ENCODE data around the gene KDM5B. TPM values are rescaled to one million over a fixed set of nuclear protein-coding genes. Genes with fewer than 3 reads are reported as not detected.
"Not testable (repeated sequence)": the region's sequence is repeated elsewhere in the genome, so short reads cannot be mapped to it uniquely, and the experiment has no call there.

Gene KDM5B
- total and polyA plus RNA-seq, 2 experiments from 2014 or later = 141 to 165 TPM

GRCh38 chr1:202752774-202753173 is 55.4 kb downstream of the KDM5B start:
- Histone ChIP-seq H3K4me3 (no peak overlapping the region), H3K27me3 (no peaks in the 10 kb centered on the region), H3K9me3 (ENCODE audit: low read depth) (no peaks in the 10 kb centered on the region), H3K4me1 (ENCODE audit: low read depth) (no peaks in the 10 kb centered on the region), H3K36me3 (peaks cover 93% of the 10 kb centered on the region), H3K27ac (peak overlapping the region; percentile 7)
- no peak for TF ChIP-seq CTCF (IDR thresholded peaks at IDR 0.05; ENCODE audit: low read depth, low read length)
- DNase-seq (ENCODE audit: low read depth in 1 of 2, low spot score in 1 of 2) = no peak

- H3K4me1 ChIP-seq (ENCODE audit: low read depth) = no peaks in the 10 kb centered on the region
- H3K27me3 ChIP-seq = no peaks in the 10 kb centered on the region
- TF ChIP-seq CTCF (IDR thresholded peaks at IDR 0.05; ENCODE audit: low read depth, low read length) = no peak
- DNase-seq (ENCODE audit: low read depth in 1 of 2, low spot score in 1 of 2) = peak in 1 of 2 donors; percentile 2
- H3K4me3 ChIP-seq = no peak overlapping the region
- H3K27ac ChIP-seq = no peak overlapping the region
- H3K36me3 ChIP-seq = peaks cover 80% of the 10 kb centered on the region
- no peaks in the 10 kb centered on the region for H3K9me3 ChIP-seq (ENCODE audit: low read depth)
These were observed 57.5 kb downstream of the KDM5B start for GRCh38 chr1:202750761-202751160.

GRCh38 chr1:202750024-202750423 is 58.2 kb downstream of the KDM5B start:
- no peak for TF ChIP-seq CTCF (IDR thresholded peaks at IDR 0.05; ENCODE audit: low read depth, low read length)
- Histone ChIP-seq H3K27ac (no peak overlapping the region), H3K9me3 (ENCODE audit: low read depth) (no peaks in the 10 kb centered on the region), H3K27me3 (no peaks in the 10 kb centered on the region), H3K4me3 (no peak overlapping the region), H3K4me1 (ENCODE audit: low read depth) (no peaks in the 10 kb centered on the region), H3K36me3 (peaks cover 80% of the 10 kb centered on the region)
- no peak for DNase-seq (ENCODE audit: low read depth in 1 of 2, low spot score in 1 of 2)

- H3K27me3 ChIP-seq = no peaks in the 10 kb centered on the region
- H3K9me3 ChIP-seq (ENCODE audit: low read depth) = no peaks in the 10 kb centered on the region
- no peak for TF ChIP-seq CTCF (IDR thresholded peaks at IDR 0.05; ENCODE audit: low read depth, low read length)
- no peak overlapping the region for H3K4me3 ChIP-seq
- peaks cover 81% of the 10 kb centered on the region for H3K36me3 ChIP-seq
- no peak for DNase-seq (ENCODE audit: low read depth in 1 of 2, low spot score in 1 of 2)
- no peak overlapping the region for H3K27ac ChIP-seq
- H3K4me1 ChIP-seq (ENCODE audit: low read depth) = no peaks in the 10 kb centered on the region
These were observed 62.8 kb downstream of the KDM5B start for GRCh38 chr1:202745323-202745888.

GRCh38 chr1:202744770-202745169 is 63.5 kb downstream of the KDM5B start:
- DNase-seq (ENCODE audit: low read depth in 1 of 2, low spot score in 1 of 2); H3K4me3 ChIP-seq; H3K4me1 ChIP-seq (ENCODE audit: low read depth); H3K27ac ChIP-seq; H3K9me3 ChIP-seq (ENCODE audit: low read depth); H3K27me3 ChIP-seq: not testable (repeated sequence)
- peaks cover 75% of the 10 kb centered on the region for H3K36me3 ChIP-seq

- H3K36me3 ChIP-seq = peaks cover 66% of the 10 kb centered on the region
- H3K27ac ChIP-seq = no peak overlapping the region
- H3K9me3 ChIP-seq (ENCODE audit: low read depth) = no peaks in the 10 kb centered on the region
- no peak overlapping the region for H3K4me3 ChIP-seq
- no peak for TF ChIP-seq CTCF (IDR thresholded peaks at IDR 0.05; ENCODE audit: low read depth, low read length)
- no peaks in the 10 kb centered on the region for H3K4me1 ChIP-seq (ENCODE audit: low read depth)
- no peak for DNase-seq (ENCODE audit: low read depth in 1 of 2, low spot score in 1 of 2)
- H3K27me3 ChIP-seq = no peaks in the 10 kb centered on the region
These were observed 65.7 kb downstream of the KDM5B start for GRCh38 chr1:202742496-202742895.
